Epidermal melanocyte (primary cell): ENCODE measurements around the gene HRK.
A peak's percentile ranks its signal among the peaks of the same experiment; 100 is the strongest.

Source experiments
- DNase-seq: peaks from one replicate; pipeline ENCODE4 v3.0.0; 2011; ENCODE audit warnings: low spot score; ENCODE audit not compliant: insufficient read length

The HRK gene

DNA sequence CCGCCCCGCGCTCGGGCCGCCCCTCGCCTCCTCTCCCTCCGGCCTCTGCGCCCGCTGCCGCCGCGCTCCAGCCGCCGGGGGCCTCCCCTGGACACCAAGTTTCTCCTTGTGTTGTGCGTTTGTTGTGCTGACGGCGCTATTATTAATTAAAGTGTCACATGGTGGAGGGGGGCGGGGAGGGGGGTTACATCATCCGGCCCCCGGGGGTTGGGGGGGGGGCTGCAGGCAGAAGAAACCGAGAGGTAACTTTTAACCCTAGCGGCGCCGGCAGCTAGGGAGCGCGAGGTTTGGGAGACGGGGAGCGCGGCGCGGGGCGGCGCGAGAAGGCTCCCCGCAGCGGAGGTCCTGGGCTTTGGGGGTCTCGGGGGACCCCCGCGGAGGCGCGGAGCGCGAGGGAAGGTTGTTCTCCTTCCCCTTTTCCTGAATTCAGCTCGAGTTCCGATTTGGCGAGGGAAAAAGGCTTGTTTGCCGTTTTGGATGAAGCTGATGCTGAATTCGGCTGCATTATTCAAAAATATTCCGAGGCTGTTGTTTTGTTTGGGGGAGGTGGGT lies at the start of gene HRK:
HRK (minus strand) TSS at position 117 of the 552 bp plus-strand sequence. CDS start 134 bp downstream, outside the sequence.
- DNase-seq: no peak

DNA sequence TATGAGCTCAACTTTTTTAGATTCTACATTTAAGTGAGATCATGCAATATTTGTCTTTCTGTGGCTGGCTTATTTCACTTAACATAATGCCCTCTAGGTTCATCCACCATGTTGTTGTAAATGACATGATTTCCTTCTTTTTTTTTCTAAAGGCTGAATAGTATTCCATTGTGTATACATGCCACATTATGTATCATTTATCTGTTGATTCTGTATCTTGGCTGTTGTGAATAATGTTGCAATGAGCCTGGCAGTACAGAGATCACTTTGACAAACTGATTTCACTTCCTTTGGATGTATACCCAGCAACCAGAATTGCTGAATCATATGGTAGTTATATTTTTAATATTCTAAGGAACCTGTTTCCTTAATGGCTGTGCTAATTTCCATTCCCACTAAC lies 48.6 kb upstream of the HRK start:
- no peak for DNase-seq

DNA sequence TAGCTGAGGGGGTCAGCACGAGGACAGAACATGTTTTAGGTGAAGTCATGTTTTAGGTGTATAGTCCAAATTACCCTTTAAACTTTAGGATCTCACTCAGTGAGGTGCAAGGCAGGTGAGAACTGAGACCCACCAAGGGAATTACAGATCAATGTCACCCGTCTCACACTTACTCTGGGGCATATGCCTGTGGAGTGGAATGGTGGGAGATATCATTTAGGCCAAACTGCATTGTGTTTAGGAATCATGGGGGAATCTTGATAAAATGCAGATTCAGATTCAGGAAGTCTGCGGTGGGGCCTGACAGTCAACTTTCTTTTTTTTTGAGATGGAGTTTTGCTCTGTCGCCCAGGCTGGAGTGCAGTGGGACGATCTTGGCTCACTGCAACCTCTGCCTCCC lies 47.3 kb upstream of the HRK start:
- no peak for DNase-seq

DNA sequence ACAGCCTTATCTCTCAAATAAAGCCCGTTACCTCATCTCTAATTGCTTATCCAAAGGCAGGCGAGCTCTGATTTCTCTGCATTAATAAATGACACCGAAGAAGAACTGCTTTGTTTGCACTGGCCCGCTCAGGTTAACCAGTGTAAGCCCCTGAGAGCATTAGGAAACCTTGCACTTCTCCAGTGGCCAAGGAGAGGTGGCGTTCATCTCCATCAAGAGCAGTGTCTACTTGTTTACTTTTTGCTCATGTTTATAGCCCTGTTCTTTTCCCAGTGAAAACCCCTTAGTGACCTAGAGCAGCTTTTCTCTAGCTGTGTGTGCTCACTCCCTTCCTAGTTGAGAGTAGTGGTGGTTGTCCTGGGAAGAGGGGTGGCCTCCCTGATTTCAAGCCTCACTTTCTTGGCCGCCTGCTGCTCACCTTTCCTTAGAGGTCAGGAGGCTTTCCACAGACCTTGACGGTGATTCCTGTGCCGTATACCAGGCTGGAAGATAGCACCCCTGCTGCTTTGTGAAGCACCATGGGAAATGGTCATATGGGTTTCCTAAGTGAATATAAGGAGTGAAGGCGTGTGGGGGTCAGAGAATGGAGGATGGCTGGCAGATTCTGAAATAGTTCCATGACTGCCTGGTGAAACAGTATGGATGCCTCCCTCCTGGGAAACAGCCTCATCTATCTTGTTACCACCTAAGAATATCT lies 46.2 kb upstream of the HRK start:
- DNase-seq: no peak

DNA sequence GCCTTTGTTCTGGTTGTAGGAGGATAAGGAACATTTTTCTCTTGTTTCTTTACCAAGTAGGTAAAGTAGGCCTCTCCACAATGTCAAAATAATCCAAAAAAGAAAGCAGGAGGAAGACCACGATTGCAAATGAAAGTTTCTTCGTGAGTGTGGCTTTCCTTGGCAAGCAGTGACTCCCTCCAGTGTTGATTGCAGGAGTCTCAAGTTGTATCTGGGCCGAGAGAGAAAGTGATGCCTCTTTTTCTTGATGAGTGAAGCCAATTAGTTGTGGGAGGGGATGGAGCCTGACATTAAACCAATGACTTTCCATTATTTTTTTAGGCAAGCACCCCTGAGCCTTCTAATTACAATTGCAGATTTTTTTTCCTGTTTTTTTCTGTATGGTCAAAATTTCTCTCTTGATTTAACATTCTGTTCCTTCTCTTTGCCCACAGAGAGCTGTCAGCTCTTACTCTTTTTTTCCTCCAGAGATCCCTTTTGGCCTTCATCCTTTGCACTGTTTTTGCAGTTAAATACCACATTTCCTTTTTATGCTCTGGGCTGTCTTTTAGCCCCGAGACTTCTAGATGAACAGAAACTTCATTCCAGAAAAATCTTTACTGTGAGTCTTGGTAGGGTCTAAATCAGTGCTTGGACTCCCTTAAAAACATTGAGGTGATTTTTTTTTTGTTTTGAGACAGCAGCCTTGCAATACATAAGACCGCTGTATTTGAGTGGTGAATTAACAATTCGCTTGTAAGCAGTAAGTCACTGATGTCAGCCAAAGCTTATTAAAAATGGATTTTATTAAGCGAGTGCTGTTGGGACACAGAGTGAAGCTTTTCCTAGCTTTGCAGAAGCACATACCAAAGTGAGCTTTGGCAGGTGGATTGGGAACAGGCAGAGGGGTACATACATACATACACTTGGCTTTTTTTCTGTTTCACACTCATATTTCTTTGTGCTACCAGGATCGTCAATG lies 45.3 kb upstream of the HRK start:
- DNase-seq: no peak

DNA sequence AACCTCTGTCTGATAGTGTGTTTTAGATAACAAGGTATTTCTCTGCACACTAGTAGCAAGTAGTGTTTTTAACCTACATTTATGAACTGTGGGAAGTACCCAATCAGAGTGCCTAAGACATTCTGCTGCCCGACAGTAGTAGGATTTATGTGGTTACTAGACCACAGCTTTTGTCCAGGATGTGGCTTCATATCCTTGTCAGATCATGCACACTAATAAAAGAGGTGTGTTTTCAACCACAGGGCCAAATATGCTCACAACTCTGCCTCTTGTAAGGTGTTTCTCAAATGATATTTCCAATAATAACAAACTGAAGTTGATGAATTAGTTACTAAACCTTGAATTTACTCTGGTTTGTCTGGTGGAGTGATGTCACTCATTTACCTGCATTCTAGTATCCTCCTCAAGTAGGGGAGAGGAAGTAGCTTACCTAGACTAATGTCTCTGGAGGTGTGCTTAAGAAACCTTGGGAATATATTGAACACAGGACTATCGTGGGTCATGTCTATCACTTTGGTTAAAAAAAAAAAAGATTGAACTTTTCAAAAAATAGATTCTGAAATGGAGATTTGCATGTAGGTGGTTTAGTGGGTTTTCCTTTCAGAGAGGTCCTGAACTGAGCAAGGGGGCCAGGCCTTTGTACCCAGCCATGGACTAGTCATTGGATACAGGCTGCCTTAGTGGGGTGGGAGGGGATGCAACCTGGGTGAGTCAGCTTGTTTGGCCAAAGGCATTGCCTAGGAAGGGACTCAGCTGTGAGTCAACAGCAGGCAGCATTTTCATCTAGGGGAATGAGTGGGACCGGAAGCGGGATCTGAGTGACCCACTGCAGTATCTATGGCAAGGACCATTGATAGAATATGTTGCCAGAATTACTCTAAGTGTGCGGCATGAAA lies 43.6 kb upstream of the HRK start:
- no peak for DNase-seq

DNA sequence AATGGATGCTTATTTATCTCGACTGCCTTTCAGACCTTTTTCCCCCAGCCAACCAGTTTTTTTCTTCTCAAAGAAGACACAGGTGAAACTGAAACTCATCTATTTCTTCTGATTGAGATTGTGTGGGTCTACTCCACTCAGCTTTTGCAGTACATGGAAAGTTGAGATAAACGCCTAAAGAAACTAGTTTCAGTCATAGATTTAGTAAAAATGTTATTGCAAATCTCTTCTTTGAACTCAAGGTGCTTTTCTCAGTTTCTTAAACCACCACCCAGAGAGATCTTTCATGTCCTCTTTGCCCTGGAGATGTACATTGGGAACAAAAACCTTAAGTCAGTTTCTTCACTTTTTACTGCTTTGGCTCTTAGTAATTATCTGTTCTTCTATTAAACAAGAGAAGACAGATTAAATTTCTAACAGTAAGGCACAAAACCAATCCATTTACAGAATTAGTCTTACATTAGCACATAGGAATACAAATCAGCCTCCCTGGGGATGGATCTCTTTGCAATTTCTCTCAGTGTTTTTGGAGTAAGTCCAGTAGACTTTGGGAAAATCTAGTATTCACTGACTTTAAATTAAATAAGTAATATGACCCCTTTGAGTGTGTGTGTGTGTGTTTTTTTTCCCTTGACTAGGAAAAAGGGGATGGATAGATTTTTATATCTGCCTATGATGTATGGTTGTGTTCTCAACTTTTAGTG lies 41.1 kb upstream of the HRK start:
- DNase-seq: no peak

DNA sequence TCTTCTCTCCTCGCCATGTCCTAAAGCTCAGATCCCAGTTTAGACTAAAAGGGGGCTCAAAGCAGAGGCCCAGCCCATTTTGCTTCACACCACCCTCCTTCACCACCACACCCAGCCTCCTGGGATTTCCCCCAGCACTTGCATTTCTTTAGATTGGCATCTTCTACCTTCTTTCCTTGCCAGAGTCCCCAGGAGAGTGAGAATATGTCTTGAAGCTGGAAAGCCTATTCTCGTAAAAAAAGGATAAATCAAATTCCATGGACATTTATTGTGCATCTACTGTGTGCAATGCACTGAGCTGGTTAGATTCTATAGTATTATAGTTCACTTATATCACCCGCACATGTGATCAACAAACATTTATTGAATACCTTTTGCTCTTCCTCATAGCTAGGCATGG lies 39.7 kb upstream of the HRK start:
- DNase-seq: no peak

DNA sequence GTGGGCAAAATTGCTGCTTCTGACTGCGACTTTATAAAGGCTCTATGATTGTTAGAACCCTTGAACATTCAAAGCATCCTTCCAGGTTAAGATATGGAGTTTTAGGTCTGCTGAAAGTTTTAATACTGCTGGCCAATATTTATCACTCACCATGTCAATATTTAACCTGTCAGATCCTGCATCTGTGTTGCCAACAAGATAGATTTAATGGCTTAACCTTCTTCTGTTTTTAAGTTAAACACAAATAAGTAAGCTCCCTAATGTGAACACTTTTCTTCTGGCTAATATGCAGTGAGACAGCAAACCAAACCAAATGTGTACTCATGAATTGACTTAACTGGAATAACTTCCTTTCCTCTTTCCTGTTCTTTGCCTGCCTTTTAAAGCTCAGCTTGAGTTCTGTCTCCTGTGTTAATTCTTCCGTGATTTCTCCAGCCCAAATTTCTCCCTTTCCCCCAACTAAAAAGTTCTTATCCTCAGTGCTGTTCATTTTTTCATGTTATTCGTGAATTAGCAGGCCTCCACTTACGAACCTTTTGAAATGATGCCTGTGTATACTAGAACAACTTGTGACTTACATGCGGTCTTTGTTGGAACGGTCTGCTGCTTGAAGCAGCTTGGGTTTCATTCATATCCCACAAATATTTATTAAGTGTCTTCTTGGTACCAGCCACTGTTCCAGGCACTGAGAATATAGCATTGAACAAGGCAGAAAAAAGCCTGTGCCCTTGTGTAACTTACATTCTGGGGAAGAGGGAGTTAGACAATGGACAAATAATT lies 38.7 kb upstream of the HRK start:
- DNase-seq: no peak

DNA sequence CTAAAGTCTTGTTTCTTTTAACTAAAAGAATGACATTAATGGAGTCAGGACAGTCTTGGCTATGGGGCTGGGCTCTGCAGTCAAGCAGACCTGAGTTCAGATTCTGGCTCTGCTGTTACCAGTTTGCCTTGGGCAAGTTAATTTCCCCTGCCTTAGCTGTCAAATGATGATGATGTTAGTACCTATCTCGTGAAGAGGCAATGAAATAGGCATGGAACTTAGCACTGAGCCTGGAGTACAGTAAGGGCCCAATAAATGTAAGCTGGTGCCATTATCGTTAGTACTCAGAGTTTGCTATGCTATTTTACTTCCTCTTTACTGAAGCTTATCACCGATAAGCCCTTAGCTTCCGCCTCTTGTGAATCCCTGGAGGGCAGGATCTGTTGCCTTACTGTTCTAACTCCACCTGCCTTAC lies 38.0 kb upstream of the HRK start:
- no peak for DNase-seq

DNA sequence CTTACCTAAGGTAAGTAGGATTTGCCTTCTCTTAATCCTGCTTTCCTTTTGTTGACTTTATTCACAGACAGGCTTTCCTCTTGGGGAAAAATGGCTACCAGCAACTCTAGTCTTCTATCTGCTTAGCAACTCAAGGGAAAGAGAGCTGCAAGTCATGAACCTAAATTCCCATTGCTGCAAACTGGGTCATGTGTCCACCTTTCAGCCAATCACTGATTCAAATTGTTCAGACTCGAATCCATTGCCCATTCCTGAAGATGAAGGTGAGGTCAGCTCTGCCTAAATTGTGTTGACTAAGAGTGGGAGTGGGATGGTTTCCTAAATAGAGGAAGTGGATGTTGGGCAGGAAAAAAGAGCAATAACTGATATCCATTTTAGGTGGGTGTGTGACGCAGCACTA lies 37.2 kb upstream of the HRK start:
- DNase-seq: no peak

DNA sequence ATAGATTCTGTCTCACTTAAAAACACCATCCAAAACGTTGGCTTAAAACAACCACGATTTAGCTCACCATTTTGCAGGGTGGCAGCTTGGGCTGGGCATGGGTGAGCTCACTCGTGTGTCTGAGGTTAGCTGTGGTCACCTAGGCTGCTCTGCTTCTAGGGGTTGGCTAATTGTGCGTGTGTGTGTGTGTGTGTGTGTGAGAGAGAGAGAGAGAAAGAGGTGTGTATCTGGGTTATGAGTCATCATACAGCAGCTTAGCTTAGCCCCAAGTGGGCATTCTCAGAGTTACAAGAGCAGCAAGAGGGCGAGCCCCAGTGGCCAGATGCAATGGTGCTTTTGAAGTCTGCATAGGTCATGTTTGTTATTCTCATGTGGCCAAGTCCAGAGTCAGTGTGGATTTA lies 35.5 kb upstream of the HRK start:
- DNase-seq: no peak

DNA sequence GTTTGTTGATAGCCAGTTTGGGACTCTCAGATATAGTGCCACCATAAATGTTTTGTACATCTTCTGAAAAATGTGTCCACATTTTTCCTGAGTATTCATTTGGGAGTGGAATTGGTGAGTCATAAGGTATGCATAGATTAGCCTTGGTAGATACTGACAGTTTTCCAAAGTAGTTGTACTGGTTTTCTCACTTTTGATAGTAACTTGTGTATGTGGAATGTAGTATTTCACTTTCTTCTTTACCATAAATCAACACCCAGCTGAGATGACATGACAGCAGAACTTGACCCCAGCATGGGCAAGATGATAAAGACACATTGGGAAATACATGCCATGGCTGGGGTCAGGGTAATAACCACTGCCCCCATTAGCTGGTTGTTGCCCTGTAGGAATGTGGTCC lies 34.9 kb upstream of the HRK start:
- no peak for DNase-seq

DNA sequence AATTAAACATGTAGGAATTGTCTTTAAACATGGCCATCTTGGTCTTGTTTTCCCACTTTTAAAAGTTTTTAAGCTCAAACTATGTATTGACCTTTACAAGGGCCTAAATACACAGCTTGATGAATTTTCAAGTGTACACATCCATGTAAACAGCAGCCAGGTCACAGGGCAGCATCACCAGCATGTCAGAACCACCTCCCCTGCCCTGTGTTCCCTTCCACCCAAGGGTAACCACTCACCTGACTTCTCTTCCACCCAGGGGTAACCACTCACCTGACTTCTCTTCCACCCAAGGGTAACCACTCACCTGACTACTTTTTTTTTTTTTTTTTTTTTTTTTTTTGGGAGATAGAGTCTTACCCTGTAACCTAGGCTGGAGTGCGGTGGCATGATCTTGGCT lies 34.1 kb upstream of the HRK start:
- no peak for DNase-seq

DNA sequence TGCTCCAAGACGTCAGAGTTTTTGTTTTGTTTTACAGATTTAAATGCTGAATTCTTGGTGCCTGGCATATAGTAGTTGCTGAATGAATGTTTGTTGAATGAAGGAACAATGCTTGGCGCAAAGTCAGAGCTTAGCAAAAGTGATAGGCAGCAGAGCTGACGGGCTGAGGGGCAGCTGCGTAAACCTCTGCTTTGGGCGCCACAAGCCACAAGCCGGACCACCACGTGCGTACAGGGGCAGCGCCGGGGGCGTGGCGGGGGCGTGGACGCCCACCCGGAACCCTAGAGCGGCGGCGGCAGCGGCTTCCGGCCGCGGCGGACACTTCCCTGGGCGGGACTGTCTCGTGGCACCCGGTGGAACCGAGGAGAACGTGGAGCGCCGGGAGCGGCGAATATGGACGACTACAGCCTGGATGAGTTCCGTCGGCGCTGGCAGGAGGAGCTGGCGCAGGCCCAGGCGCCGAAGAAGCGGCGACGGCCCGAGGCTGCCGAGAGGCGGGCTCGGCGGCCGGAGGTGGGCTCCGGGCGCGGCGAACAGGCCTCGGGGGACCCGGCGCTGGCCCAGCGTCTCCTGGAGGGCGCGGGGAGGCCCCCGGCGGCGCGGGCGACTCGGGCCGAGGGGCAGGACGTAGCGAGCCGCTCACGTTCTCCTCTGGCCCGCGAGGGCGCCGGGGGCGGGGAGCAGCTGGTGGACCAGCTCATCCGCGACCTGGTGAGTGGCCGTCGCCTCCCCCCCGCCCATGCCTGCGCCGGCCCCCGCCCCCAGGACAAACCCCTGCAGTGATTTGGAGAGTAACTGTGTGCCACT lies 29.6 kb upstream of the HRK start, which contains the start of gene FBXW8:
FBXW8 (plus strand) TSS at position 306 of the 807 bp plus-strand sequence; CDS start at position 394, 88 bp downstream.
- peak; percentile 82 for DNase-seq

DNA sequence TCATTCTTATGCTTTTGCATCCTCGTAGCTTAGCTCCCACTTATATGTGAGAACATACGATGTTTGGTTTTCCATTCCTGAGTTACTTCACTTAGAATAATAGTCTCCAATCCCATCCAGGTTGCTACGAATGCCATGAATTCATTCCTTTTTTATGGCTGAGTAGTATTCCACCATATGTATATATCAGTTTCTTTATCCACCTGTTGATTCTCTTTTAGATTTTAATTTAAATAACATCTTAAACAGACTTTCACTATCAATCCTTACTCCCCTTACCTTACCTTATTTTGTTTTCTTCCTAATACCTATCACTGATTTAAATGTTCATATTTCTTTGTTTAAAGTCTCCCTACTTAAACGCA lies 29.0 kb upstream of the HRK start:
- DNase-seq: no peak

DNA sequence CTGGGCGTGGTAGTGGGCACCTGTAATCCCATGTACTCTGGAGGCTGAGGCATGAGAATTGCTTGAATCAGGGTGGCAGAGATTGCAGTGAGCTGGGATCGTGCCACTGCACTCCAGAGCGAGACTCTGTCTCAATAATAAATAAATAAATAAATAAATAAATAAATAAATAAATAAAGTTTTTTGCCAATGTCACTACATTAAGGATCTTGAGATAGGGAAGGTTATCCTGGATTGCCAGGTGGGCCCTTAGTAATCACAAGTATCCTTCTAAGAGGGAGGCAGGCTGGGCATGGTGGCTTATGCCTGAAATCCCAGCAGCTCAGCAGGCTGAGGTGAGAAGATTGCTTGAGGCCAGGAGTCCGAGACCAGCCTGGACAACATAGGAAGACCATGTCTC lies 25.0 kb upstream of the HRK start:
- DNase-seq: no peak

DNA sequence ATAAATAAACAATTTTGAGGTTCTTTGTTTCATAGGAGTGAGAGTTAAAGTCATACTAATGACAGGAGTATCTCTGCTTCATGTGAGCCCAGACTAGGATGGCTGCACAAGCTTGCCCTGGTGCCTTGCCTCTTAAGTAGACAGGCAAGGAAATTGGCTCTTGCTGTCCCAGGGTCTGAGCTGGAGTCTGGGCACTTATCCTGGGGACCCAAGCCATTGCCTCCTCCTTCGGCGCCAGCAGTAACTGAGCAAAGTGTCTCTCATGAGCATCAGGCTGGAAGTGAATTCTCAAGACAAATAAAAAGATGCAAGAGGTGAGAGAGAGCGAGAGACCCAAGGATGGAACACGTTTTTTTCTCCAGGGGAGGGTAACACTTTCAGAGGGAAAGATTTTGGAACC lies 22.6 kb upstream of the HRK start:
- DNase-seq: no peak

DNA sequence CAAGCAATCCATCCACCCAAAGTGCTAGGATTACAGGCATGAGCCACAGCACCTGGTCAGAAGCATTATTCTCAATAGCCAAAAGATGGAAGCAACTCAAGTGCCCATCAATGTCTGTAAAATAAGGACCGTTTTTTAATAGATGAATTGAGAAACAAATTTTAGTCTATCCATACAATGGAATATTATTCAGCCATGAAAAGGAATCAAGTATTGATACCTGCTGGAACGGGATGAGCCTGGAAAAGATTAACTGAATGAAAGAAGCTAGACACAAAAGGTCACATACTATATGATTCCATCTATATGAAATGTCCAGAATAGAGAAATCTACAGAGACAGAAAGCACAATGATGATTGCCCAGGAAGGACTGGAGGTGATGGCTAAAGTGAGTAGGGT lies 20.4 kb upstream of the HRK start:
- no peak for DNase-seq
